Choroid plexus epithelial cell (primary cell): ENCODE measurements around the gene VEZT.
"Not testable (repeated sequence)": the region's sequence is repeated elsewhere in the genome, so short reads cannot be mapped to it uniquely, and the experiment has no call there.

Source experiments
- DNase-seq: peaks from one replicate; pipeline ENCODE4 v3.0.0-alpha.2; 2010; ENCODE audit warnings: low read depth
- H3K4me3 ChIP-seq: 2 replicates; pipeline ENCODE4 v1.5.1; 2011; ENCODE audit warnings: low read depth, mild to moderate bottlenecking, control low read depth, low read length, moderate library complexity
- CTCF ChIP-seq: conservative IDR thresholded peaks from 2 replicates; pipeline ENCODE4 v1.5.1; 2011; ENCODE audit warnings: low read depth, mild to moderate bottlenecking, control low read depth, inconsistent platforms, low read length, moderate library complexity

VEZT gene

GRCh38 chr12:95187865-95188415 is 29.7 kb upstream of the VEZT start:
- no peak for TF ChIP-seq CTCF

GRCh38 chr12:95191060-95191696 is 26.4 kb upstream of the VEZT start:
- no peak for TF ChIP-seq CTCF
- no peak overlapping the region for H3K4me3 ChIP-seq
- no peak for DNase-seq

More at GRCh38 chr12:95187865-95188415, 29.7 kb upstream of the VEZT start:
- no peak for DNase-seq
- H3K4me3 ChIP-seq: no peak overlapping the region

- DNase-seq: no peak
- H3K4me3 ChIP-seq: no peak overlapping the region
- no peak for TF ChIP-seq CTCF
Observed at GRCh38 chr12:95192271-95192670, 25.3 kb upstream of the VEZT start.

- DNase-seq: no peak
- no peak overlapping the region for H3K4me3 ChIP-seq
- no peak for TF ChIP-seq CTCF
Observed at GRCh38 chr12:95193139-95193538, 24.5 kb upstream of the VEZT start.

GRCh38 chr12:95195122-95195521 is 22.5 kb upstream of the VEZT start:
- H3K4me3 ChIP-seq: no peak overlapping the region
- no peak for DNase-seq
- TF ChIP-seq CTCF: no peak

- not testable (repeated sequence) for H3K4me3 ChIP-seq, DNase-seq
Observed at GRCh38 chr12:95196875-95197569, 20.6 kb upstream of the VEZT start.

- no peak for TF ChIP-seq CTCF
- DNase-seq: no peak
Observed at GRCh38 chr12:95197636-95198035, 20.0 kb upstream of the VEZT start.

More at GRCh38 chr12:95197636-95198035, 20.0 kb upstream of the VEZT start:
- H3K4me3 ChIP-seq: no peak overlapping the region
